DMS79 treated with DMSO at 0.1 percent for 48 hours (cell line): ENCODE measurements around the gene SYCP3.
A peak's percentile ranks its signal among the peaks of the same experiment; 100 is the strongest.
"Not testable (repeated sequence)": the region's sequence is repeated elsewhere in the genome, so short reads cannot be mapped to it uniquely, and the experiment has no call there.

Experiments
- DNase-seq: peaks from one replicate; lab custom pipeline; 2025; lab: John Stamatoyannopoulos, UW

SYCP3 gene

GRCh38 chr12:101759396-101760047, 20.3 kb upstream of the SYCP3 start:
- DNase-seq, result peak; percentile 5

- DNase-seq, result no peak
These were observed 10.9 kb upstream of the SYCP3 start for GRCh38 chr12:101750152-101750551.

GRCh38 chr12:101749657-101750056, 10.4 kb upstream of the SYCP3 start:
- no peak for DNase-seq

- DNase-seq, result no peak
These were observed 9.6 kb upstream of the SYCP3 start for GRCh38 chr12:101748907-101749306.

- DNase-seq, result no peak
These were observed 8.4 kb upstream of the SYCP3 start for GRCh38 chr12:101747697-101748096.

DNA sequence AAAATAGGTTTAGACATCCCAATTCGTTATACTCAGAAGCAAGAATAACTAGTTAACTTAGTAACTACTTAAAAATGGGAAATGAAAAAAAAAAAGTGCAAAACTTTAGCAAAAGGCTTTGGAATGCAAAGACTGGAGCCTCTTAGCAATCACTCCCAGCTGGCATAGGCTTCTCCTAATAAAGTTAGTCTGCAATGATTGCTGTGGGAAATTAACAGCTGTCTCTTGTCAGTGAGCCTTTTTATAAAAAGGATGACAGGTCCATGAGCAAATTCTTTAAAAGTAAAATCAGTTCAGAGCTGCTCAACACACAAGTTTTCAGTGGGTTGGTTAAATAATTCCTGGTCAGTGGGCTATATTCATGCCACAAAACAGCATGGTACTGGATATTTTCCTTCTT, 7.4 kb upstream of the SYCP3 start:
- no peak for DNase-seq

- DNase-seq, result no peak
These were observed 6.9 kb upstream of the SYCP3 start for GRCh38 chr12:101746196-101746595.

- no peak for DNase-seq
These were observed 6.2 kb upstream of the SYCP3 start for GRCh38 chr12:101745481-101745880.

DNA sequence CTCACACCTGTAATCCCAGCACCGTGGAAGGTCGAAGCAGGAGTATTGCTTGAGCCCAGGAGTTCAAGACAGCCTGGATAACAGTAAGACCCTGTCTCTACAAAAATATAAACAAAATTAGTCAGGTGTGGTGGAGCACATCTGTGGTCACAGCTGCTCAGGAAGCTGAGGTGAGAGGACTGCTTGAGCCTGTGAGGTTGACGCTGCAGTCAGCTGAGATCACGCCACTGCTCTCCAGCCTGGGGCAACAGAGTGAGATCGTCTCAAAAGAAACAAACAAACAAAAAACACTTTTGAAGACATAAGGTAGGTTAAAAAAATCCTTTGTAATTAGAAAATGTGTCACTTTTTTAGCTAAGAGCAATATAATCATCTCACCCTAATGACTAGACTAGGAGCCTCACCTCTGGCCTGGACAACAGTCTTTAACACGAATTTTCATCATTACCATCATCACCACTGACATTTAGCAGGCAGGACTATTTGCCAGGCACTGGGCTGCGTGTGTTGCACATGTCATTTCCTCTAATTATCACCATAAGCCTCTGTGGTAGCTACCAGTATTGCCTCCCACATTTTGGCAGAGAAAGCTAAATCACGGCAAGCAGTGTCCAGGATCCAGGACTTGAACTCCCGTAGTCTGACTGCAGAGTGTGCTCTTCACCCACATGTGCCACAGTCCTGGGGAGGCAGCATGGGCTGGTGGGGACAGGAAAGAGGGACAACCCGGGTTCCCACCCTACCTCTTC, 4.6 kb upstream of the SYCP3 start:
- DNase-seq, result no peak

DNA sequence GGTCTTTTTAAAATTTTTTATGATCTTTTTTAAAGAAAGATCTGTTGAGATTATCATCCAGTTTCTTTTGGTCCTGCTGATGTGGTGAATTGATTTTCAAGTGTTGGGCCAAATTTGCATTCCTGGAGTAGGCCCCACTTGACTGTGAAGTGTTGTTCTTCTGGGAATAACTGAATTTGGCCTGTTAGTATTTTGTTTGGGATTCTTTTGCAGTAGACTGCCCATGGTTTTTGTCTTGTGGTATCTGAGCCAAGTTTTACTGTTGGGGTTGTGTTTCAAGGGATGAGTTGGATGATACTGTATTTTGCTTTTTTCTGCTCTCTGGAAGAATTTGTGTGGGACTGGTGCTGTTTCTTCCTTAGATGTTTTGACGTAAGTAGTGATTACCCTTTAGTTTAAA, 4.0 kb upstream of the SYCP3 start:
- DNase-seq, result peak; percentile 31

- DNase-seq, result no peak
These were observed 1.7 kb upstream of the SYCP3 start for GRCh38 chr12:101740980-101741379.

GRCh38 chr12:101740566-101740965, 1.3 kb upstream of the SYCP3 start:
- DNase-seq, result no peak

DNA sequence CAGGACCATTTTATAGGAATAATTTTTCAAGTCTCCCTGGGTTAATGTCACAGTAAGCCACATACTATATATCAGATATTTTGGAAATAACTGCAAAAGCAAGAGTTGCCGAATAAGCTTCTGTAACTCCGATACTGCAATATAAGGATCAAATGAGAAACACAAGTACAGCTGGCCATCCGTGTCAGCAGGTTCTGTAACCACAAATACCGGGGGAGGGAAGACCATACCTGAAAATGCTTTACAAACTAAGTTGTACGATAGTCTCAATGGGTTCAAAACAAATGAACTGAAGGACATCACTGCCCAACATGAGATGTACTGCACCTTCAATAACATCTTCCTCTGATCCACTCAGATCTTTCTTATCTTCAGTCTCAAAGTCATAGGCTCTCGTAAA, 1.8 kb downstream of the SYCP3 start:
- no peak for DNase-seq

DNA sequence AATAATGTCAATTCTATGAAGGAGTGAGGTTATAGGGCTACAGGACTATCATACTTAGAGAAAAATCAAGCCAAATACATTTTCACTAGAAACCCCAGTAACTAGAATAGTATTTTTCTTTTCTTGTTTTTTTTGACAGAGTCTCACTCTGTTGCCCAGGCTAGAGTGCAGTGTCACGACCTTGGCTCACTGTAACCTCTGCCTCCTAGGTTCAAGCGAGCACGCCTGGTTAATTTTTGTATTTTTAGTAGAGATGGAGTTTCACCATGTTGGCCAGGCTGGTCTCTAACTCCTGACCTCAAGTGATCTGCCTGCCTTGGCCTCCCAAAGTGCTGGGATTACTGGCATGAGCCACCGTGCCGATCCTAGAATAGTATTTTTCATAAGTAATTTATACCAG, 4.8 kb downstream of the SYCP3 start:
- DNase-seq, result not testable (repeated sequence)

DNA sequence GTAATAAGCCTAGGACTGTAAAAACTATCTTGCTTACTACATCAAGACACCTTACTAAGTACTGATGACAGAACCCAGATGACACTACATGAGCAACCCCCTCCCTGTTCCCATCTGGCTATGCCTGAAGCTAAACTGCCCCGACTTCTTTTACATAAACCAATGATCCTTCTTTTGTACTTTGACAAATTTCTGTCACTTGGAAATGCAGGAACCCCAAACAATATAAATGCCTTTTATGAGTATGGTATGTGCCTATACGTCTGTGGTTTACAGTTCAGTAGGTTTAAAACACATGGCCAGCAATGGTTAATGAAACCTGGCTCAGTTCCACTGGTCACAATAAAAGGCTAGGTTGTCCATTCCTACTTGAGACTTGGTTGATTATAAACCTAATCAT, 6.1 kb downstream of the SYCP3 start:
- DNase-seq, result no peak

DNA sequence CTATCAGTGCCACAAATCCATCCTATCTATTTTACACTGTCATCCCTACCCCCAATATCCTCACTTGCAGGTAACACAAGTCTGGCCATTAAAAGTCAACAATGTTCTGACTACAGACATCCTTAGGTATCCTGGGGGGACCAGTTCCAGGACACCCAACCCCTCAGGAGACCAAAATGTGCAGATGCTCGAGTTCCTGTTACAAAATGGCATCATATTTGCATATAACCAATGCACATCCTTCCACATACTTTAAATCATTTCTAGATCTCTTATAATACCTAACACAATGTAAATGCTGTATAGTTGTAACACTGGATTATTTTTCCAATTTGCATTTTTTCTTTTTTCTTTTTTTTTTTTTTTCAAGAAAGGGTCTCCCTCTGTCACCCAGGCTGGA, 6.9 kb downstream of the SYCP3 start:
- no peak for DNase-seq

- DNase-seq, result no peak
These were observed 9.4 kb downstream of the SYCP3 start for GRCh38 chr12:101729842-101730241.

GRCh38 chr12:101727098-101727497, 12.2 kb downstream of the SYCP3 start:
- no peak for DNase-seq

- no peak for DNase-seq
These were observed 16.9 kb downstream of the SYCP3 start for GRCh38 chr12:101722392-101722791.

DNA sequence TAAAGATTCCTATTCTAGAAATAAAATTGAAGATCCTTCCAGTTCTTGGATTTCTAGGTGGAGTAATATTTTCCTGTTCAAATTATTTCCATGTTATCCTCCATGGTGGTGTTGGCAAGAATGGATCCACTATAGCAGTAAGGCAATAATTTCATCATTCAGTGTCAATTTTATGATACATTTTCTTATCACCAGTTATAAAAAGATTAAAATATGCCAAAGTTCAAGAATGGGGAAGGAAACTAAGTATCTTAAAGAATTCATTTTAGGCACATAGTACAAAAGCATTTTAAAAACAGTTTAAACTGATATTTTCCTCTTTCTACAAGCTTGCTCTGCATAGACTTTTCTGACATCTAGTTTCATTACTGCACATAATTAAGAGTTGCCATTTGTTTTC, 19.1 kb downstream of the SYCP3 start:
- DNase-seq, result no peak

- DNase-seq, result no peak
These were observed 19.7 kb downstream of the SYCP3 start for GRCh38 chr12:101719566-101719965.

- DNase-seq, result no peak
These were observed 24.3 kb downstream of the SYCP3 start for GRCh38 chr12:101714877-101715444.

GRCh38 chr12:101713930-101714329, 25.3 kb downstream of the SYCP3 start:
- DNase-seq, result no peak
